Measurements from ENCODE around the gene MEAF6.

The MEAF6 gene

GRCh38 chr1:37473431-37474045 is 41.0 kb downstream of the MEAF6 start:
- no peak for DNase-seq (ENCODE audit: low spot score)

- no peak for DNase-seq (ENCODE audit: low spot score)
Measured at GRCh38 chr1:37472994-37473393, 41.6 kb downstream of the MEAF6 start.

- no peak for DNase-seq (ENCODE audit: low spot score)
Measured at GRCh38 chr1:37472281-37472680, 42.3 kb downstream of the MEAF6 start.

DNA sequence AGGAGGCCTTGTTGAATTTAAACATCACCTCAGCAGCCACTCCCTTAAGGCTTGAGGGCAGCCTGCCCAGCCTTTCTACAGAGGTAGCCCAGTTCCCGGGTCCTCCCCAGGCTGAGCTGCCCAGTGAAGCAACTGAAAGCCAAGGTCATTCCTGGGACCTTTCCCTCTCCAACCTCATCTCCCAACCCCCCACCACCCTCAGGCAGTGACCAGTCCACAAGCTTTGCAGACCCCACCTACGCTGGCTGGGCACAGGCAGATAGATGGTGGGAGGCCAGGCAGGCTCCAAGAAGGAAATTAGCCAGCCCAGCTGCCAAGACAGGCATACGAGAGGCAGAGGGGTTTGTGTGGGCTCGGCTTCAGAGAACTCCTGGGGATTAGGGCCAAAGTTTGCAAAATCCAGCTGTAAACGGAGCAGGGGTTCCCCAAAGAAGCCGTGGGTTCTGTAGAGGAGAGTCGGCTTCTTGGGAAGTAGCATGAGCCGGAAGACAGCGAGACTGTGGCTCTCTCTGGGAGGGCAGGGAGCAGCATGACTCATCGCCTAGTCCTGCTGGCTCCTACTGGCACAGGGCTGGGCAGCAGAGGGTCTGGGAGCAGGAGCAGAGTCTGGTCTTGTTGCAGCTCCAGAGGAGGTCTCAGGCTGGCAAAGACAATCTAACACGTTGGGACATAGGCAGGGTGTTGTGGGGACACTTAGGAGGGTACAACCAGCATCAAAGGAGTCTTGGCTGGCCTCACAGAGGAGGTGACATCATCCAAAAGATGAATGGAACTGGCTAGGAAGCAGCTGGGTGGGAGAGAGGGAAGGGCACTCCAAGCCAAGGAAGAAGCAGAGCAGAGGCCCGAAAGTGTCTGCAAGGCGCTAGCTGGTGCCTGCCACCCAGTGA is 43.0 kb downstream of the MEAF6 start:
- DNase-seq (ENCODE audit: low spot score) = peak; percentile 89

- no peak for DNase-seq (ENCODE audit: low spot score)
Measured at GRCh38 chr1:37469386-37469785, 45.2 kb downstream of the MEAF6 start.

GRCh38 chr1:37468037-37468436 is 46.5 kb downstream of the MEAF6 start:
- DNase-seq (ENCODE audit: low spot score) = no peak

GRCh38 chr1:37465593-37466517 is 48.7 kb downstream of the MEAF6 start:
- DNase-seq (ENCODE audit: low spot score) = no peak

DNA sequence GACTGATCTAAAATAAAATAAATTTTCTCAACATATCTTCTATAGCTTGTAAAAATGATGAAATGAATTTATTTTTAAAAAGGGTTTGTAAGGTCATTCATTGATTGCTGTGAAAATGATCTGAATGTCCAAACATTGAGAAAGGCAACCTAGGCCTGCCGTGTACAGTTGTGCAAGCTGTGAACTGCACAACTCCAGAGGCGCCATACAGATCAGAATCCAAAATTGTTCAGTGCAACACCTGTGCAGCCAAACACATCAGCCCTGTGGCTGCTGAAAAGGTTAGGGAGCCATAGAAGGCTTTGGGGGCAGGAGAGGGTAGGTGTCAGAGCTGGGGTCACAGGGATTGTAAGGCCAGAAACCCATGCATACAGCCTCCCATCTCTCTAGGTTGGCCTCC is 50.1 kb downstream of the MEAF6 start:
- DNase-seq (ENCODE audit: low spot score) = no peak

GRCh38 chr1:37461698-37462436 is 52.7 kb downstream of the MEAF6 start:
- no peak for DNase-seq (ENCODE audit: low spot score)

DNA sequence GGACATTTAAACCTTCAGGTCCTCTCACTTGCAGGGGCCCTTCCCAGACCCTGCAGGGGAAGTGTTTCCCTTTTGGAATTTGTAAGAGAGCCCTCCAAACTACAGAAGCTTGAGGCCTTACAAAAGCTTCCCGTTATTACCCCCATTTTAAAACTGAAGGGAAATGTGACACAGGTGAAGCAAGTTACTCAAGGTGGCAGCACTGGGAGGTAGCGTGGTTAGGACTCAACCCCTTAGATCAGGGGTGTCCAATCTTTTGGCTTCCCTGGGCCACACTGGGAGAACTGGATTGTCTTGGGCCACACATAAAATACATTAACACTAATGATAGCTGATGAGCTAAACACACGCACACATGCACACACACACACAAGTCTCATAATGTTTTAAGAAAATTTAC is 56.0 kb downstream of the MEAF6 start:
- no peak for DNase-seq (ENCODE audit: low spot score)

GRCh38 chr1:37456614-37457013 is 58.0 kb downstream of the MEAF6 start:
- DNase-seq (ENCODE audit: low spot score) = no peak

DNA sequence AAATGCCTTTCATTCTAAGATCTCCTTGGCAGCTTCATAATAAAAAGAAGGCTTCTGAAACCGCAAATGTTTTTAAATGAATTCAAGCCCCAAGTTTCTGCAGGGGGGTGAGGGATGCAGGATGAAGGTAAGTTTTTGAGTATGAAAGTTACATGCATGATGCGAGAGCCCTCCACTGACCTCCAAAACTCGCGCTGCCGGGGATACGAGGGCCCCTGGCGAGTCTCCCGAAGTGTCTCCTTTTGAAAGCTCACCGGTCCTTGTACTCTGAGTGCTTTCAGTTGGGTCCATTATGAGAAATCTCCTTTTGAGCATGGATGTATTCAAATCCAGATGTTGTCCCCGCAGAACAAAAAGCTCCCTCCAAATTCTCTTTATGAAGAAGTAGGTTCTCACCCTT is 59.0 kb downstream of the MEAF6 start:
- no peak for DNase-seq (ENCODE audit: low spot score)

DNA sequence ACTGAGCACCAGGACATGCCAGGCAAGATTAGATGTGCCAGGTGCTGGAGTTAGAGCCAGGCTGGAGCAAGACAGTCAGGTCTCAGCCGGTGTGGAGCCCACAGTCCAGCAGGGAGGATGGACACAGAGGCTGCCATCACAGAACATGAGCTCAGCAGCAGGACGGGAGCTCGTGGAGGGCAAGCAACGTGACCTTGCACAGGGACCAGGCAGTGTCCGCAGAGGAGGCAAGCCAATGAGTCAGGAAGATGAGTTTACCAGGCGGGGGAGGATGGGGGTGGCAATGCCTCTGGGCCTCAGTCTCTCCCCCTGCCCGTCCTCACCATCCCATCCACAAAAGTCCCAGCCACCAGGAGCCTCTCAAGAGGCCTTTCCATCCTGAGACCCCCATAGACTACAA is 60.9 kb downstream of the MEAF6 start:
- DNase-seq (ENCODE audit: low spot score) = no peak

DNA sequence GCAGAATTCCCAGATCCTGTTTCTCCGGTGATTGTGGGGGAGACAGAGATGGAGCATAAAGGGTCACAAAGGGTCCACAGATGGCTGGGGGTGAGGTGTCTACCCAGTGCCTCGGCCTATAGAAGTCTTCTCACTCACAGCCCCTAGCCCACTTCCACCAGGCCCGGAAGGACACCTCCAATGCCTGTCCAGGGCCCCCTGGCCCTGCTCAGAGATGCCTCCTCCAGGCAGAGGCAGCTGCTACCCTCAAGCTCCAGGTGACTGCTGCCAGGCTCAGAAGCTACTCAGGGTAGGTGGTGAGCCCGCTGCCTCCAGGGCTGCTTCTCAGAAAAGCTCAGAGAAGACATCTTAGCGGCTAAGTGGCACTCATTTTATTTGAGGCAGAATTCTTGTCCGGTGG is 62.1 kb downstream of the MEAF6 start:
- DNase-seq (ENCODE audit: low spot score) = no peak

- no peak for DNase-seq (ENCODE audit: low spot score)
Measured at GRCh38 chr1:37449936-37450335, 64.6 kb downstream of the MEAF6 start.

DNA sequence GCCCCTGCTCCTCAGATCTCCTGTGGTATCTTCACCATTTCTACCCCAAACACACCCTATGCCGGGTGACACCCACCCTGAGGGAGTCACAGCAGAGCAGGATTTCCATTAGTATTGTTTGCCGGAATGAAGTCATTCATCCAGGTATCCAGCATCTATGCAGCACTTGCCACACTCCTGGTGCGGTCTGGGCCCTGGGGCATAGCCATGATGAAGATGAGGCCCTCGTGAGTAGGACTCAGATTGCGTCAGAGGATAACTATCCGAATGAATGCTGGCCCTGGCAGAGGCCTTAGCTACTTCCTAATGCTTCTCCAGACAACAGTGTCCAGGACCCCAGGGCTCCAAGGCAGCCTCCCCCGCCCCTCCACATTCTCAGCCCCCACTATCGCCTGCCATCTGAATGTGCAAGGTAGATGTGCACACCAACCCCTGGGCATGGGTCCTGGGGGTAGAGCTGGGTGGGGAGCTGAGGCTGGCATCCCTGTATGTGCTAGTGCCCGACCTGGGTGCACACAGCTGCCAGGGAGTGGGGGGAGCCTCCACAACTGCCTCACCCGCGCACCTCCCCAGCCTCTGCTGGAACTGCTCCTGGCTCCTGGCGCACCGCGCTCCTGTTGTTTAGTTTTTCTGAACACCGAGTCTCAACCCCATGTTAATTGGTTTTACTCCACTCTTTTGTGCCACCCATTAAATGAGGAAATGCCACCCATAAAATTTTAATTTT is 65.7 kb downstream of the MEAF6 start:
- DNase-seq (ENCODE audit: low spot score) = no peak

DNA sequence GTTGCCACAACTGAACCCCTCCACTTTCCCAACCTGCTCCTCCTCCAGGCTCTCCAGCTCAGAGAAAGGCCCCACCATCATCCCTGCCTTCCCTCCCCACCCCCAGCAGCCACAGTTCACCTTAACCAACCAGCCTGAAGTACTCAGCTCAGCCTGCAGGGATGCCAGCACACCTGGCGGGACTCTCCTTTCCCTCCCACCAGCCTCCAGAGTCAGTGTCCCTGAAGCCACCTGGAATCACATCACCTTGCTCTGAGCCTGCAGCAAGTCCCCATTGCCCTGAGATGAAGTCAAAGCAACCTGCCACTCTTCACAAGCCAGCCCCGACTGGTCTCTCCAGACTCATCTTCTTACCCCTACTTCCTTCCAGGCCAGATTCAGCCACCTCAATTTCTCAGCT is 66.4 kb downstream of the MEAF6 start:
- no peak for DNase-seq (ENCODE audit: low spot score)

DNA sequence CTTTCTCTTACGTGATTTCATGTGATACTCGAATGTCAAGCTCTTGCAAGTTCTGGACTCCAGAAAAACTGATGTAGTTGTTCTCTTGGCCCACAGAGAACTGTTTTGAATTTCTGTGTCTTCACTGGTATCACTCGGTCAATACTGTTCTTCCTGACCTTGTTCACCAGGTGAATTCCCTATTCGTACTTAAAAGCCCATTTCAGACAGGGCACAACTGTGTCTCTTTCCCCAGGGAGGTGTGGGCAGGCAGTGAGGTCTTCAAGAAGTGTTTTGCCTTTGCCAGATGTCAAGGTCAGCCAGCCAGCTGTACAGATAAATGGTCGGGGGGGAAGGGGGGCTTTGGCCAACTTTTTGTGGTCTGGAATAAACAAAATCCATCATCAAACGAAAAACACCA is 67.7 kb downstream of the MEAF6 start:
- DNase-seq (ENCODE audit: low spot score) = no peak

DNA sequence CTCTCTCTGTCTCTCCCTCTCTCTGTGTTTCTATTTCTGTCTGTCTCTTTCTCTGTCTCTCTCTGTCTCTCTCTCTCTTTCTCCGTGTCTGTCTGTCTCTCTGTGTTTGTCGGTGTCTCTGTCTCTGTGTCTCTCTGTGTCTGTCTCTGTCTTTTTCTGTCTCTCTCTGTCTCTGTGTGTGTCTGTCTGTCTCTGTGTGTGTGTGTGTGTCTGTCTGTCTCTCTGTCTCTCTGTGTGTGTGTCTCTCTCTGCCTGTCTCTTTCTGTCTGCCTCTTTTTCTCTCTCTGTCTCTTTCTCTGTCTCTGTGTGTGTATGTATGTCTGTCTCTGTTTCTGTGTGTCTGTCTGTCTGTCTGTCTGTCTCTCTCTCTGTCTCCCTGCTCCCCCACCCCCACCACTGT is 71.9 kb downstream of the MEAF6 start:
- no peak for DNase-seq (ENCODE audit: low spot score)

Measured in RKO (cell line).